HTR-8/SVneo (cell line): ENCODE data around the gene TMEM139.

ENCODE experiments used
- DNase-seq: peaks from one replicate; pipeline ENCODE4 v3.0.0; 2011; ENCODE audit warnings: low spot score, mixed read lengths; ENCODE audit not compliant: insufficient read length
- FAIRE-seq: peaks from 2 replicates; lab custom pipeline; 2011; peaks lifted over from hg19 to GRCh38; lab: Jason Lieb, UNC

The TMEM139 gene

GRCh38 chr7:143284591-143285469 is at the start of gene TMEM139:
Gene TMEM139 (plus strand): TSS chr7:143284958. CDS start chr7:143285958, 1,000 bp downstream.
- no peak for DNase-seq
- no peak for FAIRE-seq

DNA sequence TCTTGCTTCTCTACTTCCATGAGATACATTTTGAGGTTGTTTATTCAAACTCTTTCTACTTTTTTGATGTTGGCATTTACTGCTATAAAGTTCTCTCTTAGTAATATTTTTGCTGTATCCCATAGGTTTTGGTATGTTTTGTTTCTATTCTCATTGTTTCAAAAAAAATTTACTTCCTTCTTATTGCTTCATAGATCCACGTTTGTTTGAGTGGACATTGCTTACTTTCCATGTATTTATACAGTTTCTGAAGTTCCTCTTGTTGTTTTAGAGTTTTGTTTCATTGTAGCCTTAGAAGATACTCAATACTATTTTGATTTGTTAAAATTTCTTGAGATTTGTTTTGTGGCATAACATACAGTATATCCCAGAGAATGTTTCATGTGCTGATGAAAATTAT is 49.2 kb upstream of the TMEM139 start:
- DNase-seq (no peak), FAIRE-seq (no peak)

- FAIRE-seq (no peak), DNase-seq (no peak)
Measured at GRCh38 chr7:143236408-143236990, 48.3 kb upstream of the TMEM139 start.

GRCh38 chr7:143237366-143237765 is 47.4 kb upstream of the TMEM139 start:
- FAIRE-seq (no peak), DNase-seq (no peak)

DNA sequence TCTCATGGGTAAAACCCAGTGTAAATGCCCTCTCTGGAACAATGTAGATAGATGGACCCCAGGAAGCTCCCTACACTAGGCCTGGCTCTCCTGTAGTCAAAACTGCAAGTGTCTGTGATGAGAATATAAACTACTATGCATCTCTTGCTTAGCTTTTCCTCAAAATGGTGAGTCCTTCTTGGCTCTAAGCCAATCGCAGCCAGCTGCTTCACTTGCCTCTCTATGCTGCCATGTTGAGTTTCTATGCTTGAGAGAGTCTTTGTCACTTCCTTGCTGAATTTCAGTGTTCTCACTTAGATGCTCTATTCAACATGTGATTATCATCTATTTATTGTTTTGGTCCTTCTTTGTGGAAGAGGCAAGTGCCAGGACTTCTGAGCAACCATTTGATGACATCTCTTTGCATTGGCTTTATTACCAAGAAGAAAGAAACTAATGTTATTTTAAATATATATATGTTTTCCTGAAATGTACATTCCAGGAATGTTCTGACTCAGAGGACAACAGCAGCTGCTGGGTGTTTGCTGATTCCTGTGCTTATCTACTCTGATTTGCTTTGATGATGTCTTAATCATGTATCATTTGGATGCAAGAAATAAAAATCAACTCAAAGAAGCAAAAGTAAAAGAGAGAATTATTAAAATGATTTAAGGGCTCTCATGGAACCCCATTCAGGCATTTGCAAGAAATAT is 46.3 kb upstream of the TMEM139 start:
- DNase-seq, result no peak
- no peak for FAIRE-seq

- DNase-seq (no peak), FAIRE-seq (no peak)
Measured at GRCh38 chr7:143239813-143240212, 44.9 kb upstream of the TMEM139 start.

DNA sequence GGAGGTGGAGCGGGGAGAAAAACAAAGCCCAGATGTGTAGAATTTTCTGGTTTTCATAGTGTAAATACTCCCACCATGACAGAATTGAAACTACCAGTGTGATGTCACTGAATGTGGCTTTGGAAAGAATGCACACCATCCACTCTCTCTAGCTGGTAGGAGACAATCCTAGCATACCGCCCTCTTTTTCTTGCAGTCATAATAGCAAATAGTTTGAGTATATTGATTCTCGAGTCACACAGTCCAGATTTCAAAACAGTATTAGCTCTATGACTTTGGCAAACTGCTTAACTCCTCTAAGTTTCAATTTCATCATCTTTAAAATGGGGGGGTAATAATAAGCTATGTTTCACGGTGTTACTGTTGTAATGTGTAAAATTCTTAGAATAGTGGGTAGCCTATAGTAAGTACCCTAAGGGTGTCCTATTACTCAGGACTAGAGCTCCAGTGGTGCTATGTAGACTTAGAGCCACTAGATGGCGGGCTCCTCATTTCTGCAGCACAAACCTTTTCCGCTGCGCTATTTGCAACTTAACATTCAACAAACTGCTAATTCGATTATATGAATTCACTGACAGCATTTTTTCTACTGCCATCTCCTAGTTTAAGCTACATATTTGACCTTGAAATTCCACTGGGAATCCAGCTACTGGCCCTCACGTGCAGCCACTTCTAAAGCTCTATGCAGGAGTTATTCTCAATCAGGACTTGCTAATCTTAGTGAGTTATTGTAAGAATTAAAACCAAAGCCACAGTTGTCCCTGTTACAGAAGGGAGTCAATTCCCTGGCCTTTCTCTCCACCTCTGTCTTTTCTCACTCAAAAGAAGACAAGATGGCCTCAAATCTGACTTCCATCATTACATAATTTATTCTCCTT is 44.2 kb upstream of the TMEM139 start:
- DNase-seq (peak; percentile 44), FAIRE-seq (no peak)

DNA sequence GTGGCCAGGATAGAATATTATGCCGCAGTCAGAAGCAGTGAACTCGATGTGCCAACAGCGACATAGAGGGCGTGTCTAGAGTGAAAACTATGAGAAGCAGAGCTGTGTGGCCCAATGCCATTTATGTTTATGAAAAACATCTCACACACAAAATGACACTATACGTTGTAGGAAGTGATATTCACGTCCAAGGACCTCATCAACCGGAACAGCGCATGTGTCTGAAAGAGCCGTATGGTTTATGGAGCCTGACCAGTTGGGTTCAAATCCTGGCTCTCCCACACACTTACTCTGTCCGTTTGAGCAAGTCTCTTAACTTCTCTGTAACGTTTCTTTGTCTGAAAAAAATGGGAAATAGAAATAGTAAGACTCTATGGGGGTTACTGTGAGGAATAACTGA is 42.5 kb upstream of the TMEM139 start:
- no peak for FAIRE-seq

GRCh38 chr7:143243111-143243510 is 41.6 kb upstream of the TMEM139 start:
- DNase-seq, result no peak
- FAIRE-seq, result no peak

More for the DNA sequence above, 42.5 kb upstream of the TMEM139 start:
- DNase-seq, result no peak

DNA sequence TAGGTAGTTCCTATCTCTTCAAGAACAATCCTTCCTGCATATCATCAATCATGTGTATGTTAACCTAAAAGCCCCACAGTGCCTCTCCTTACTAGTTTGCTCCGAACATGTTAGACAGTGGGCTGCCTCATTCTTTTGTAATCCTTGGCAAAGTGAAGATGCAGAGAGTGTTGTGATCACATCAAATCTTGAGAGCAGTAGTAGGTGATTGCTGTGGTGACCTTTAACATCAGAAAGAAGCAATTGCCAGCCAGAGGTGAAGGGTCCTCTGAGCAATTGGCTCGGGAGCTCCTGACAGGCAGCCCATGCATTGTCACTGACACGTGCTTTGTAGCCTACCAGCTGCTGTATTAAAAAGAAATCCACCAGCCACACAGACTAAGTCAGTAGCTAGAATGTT is 41.1 kb upstream of the TMEM139 start:
- DNase-seq (no peak), FAIRE-seq (no peak)

GRCh38 chr7:143244321-143244720 is 40.4 kb upstream of the TMEM139 start:
- no peak for FAIRE-seq
- no peak for DNase-seq

GRCh38 chr7:143245123-143245522 is 39.6 kb upstream of the TMEM139 start:
- FAIRE-seq, result no peak
- DNase-seq, result no peak

GRCh38 chr7:143247372-143247771 is 37.4 kb upstream of the TMEM139 start:
- FAIRE-seq (no peak), DNase-seq (no peak)

DNA sequence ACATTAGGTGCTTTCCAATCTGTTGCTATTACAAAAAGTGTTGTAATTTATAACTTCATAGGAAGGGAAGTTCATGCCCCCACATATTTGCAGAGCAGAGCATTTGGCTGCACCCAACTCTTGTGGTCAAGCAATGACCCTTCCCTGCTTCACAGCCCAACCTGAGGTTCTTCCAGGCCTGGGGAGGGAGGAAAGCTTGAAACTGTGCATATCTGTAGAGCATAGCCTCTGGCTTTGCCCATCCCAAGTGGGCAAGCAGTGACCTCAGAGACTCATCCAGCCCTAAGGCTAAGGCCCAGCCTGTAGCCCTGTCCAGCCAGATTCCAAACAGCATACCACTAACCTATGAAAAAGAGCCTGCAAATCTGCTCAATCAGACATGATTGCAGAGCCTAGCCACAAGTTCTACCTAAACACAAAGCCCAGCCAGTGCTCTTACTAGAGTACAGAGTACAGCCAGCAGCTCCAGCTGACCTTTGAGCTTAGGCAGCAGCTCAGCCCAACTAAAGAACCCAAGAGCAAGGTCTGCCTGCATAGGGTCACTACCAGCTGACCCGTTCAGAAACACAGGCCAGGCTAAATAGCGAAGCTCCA is 35.9 kb upstream of the TMEM139 start:
- no peak for FAIRE-seq
- DNase-seq, result no peak

- no peak for FAIRE-seq
- DNase-seq, result no peak
Measured at GRCh38 chr7:143250199-143250598, 34.6 kb upstream of the TMEM139 start.

GRCh38 chr7:143250822-143251221 is 33.9 kb upstream of the TMEM139 start:
- FAIRE-seq (no peak), DNase-seq (no peak)

- no peak for FAIRE-seq
Measured at GRCh38 chr7:143252006-143252405, 32.8 kb upstream of the TMEM139 start.

DNA sequence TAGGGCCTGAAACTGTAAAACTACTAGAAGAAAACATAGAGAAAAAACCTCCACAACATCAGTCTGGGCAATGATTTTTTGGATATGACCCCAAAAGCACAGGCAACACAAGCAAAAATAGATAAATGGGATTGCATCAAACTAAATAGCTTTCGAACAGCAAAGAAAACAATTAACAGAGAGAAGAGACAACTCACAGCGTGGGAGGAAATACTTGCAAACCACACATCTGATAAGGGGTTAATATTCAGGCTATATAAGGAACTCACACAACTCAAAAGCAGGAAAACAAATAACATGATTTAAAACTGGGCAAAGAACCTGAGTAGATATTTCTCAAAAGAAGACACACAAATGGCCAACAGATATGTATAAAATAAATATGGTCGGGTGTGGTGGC is 29.2 kb upstream of the TMEM139 start:
- DNase-seq (no peak), FAIRE-seq (no peak)

More at GRCh38 chr7:143252006-143252405, 32.8 kb upstream of the TMEM139 start:
- no peak for DNase-seq

GRCh38 chr7:143256325-143256724 is 28.4 kb upstream of the TMEM139 start:
- DNase-seq (no peak), FAIRE-seq (no peak)

- no peak for DNase-seq
- no peak for FAIRE-seq
Measured at GRCh38 chr7:143256932-143257331, 27.8 kb upstream of the TMEM139 start.
